Common myeloid progenitor, CD34-positive (primary cell): ENCODE data around the gene RNF34.

Experiments
- CTCF ChIA-PET: fragments of 350-600 bp; sonication (Branson Sonifier 250); formaldehyde crosslinking; loops from one replicate; lab custom pipeline; 2021; ENCODE audit warnings: antibody characterized with exemption; lab: Charles Lee
- POLR2A ChIA-PET: fragments of 350-600 bp; sonication (Branson Sonifier 250); formaldehyde crosslinking; loops from one replicate; lab custom pipeline; 2021; ENCODE audit warnings: antibody characterized with exemption; lab: Charles Lee
- DNase-seq, 3 donors: peaks; one replicate each; pipeline versions ENCODE4 v3.0.0 to v3.0.0-alpha.2; 2013
- H3K27ac ChIP-seq, 2 experiments: 1 replicate in 1 of 2; 2 replicates in 1 of 2; pipeline ENCODE4 v1.7.0; 2013; ENCODE audit warnings: inconsistent platforms in 2 of 2, low read length in 2 of 2, mild to moderate bottlenecking in 2 of 2, low read depth in 1 of 2, moderate library complexity in 1 of 2; ENCODE audit not compliant: severe bottlenecking in 2 of 2, insufficient read depth in 1 of 2, poor library complexity in 1 of 2
- H3K27me3 ChIP-seq, 5 experiments: replicated peaks in 2 of 5; 1 replicate in 3 of 5; 2 replicates in 2 of 5; pipeline versions ENCODE4 v1.6.1 to v1.7.0; 2013; ENCODE audit warnings: low read length in 4 of 5, mild to moderate bottlenecking in 2 of 5, moderate library complexity in 2 of 5, inconsistent platforms in 1 of 5; ENCODE audit not compliant: insufficient read depth in 5 of 5, control insufficient read depth in 4 of 5
- H3K36me3 ChIP-seq, 4 experiments: 1 replicate in 2 of 4; 2 replicates in 2 of 4; pipeline versions ENCODE4 v1.6.1 to v1.7.0; 2013; ENCODE audit warnings: low read length in 3 of 4, control low read depth in 1 of 4, mild to moderate bottlenecking in 1 of 4; ENCODE audit not compliant: control insufficient read depth in 4 of 4, insufficient read depth in 4 of 4
- H3K4me1 ChIP-seq, 4 experiments: 1 replicate in 3 of 4; 2 replicates in 1 of 4; pipeline versions ENCODE4 v1.6.1 to v1.7.1; 2013; ENCODE audit warnings: low read length in 3 of 4, mild to moderate bottlenecking in 3 of 4, control low read depth in 1 of 4, inconsistent platforms in 1 of 4, moderate library complexity in 1 of 4; ENCODE audit not compliant: control insufficient read depth in 4 of 4, insufficient read depth in 4 of 4; ENCODE audit errors: control extremely low read depth in 1 of 4
- H3K4me3 ChIP-seq, 7 experiments: 1 replicate in 4 of 7; 2 replicates in 3 of 7; pipeline versions ENCODE4 v1.5.1 to v1.7.0; 2013; ENCODE audit warnings: mild to moderate bottlenecking in 7 of 7, low read length in 6 of 7, moderate library complexity in 6 of 7, inconsistent platforms in 2 of 7, low read depth in 2 of 7, control low read depth in 1 of 7; ENCODE audit not compliant: insufficient read depth in 4 of 7, control insufficient read depth in 1 of 7; ENCODE audit errors: extremely low read depth in 1 of 7
- H3K9me3 ChIP-seq, 5 experiments: 1 replicate in 4 of 5; 2 replicates in 1 of 5; pipeline versions ENCODE4 v1.6.1 to v1.7.1; 2013; ENCODE audit warnings: low read length in 4 of 5, mild to moderate bottlenecking in 2 of 5, inconsistent platforms in 1 of 5, low read depth in 1 of 5, moderate library complexity in 1 of 5; ENCODE audit not compliant: control insufficient read depth in 4 of 5, insufficient read depth in 2 of 5; ENCODE audit errors: control extremely low read depth in 1 of 5
- WGBS: methylation state at CpG from one replicate; pipeline ENCODE4 v1.1.5; 2013; ENCODE audit not compliant: insufficient coverage; 5-methylcytosine and 5-hydroxymethylcytosine counted together

The RNF34 gene

GRCh38 chr12:121420109-121420508 lies 20.2 kb downstream of the RNF34 start:
- no peak for DNase-seq
- peaks cover 0 to 10% (median 0%) of the 10 kb centered on the region in 4 experiments for H3K4me1 ChIP-seq
- no peak overlapping the region for H3K27ac ChIP-seq
- peaks cover 0 to 4% (median 0%) of the 10 kb centered on the region in 5 experiments for H3K9me3 ChIP-seq
- 100% methylated on average over 6 of the region's 6 CpGs for WGBS
- ChIA-PET CTCF (interaction anchor here (0.9 kb wide), 1 partner anchor 31 kb away, joined by 3 read pairs; no protein-coding TSS in a partner anchor), POLR2A (no interaction called here)
- H3K27me3 ChIP-seq = no peaks in the 10 kb centered on the region
- peaks cover 32 to 87% (median 64%) of the 10 kb centered on the region in 4 experiments for H3K36me3 ChIP-seq
- H3K4me3 ChIP-seq = no peak overlapping the region

GRCh38 chr12:121423253-121423652 lies 23.3 kb downstream of the RNF34 start:
- H3K4me3 ChIP-seq = no peak overlapping the region
- no peak overlapping the region for H3K27ac ChIP-seq
- ChIA-PET POLR2A (interaction anchor here (0.6 kb wide), 1 partner anchor 221 kb away, joined by 5 read pairs; no protein-coding TSS in a partner anchor), CTCF (interaction anchor here (1.3 to 2.5 kb wide), 2 partner anchors 10 to 19 kb away, joined by 8 read pairs; no protein-coding TSS in a partner anchor)
- peaks cover 19 to 86% (median 61%) of the 10 kb centered on the region in 4 experiments for H3K36me3 ChIP-seq
- peaks cover 0 to 26% (median 7%) of the 10 kb centered on the region in 4 experiments for H3K4me1 ChIP-seq
- DNase-seq = no peak
- peaks cover 0 to 4% (median 0%) of the 10 kb centered on the region in 5 experiments for H3K9me3 ChIP-seq
- no peaks in the 10 kb centered on the region for H3K27me3 ChIP-seq
- WGBS = 98% methylated on average over 11 of the region's 14 CpGs

- DNase-seq = no peak
- Histone ChIP-seq H3K36me3 (peaks cover 26 to 88% (median 65%) of the 10 kb centered on the region in 4 experiments), H3K4me3 (no peak overlapping the region), H3K4me1 (peaks cover 0 to 26% (median 7%) of the 10 kb centered on the region in 4 experiments), H3K9me3 (peaks cover 0 to 4% (median 0%) of the 10 kb centered on the region in 5 experiments), H3K27ac (no peak overlapping the region), H3K27me3 (no peaks in the 10 kb centered on the region)
- ChIA-PET CTCF (interaction anchor here (0.9 to 3.1 kb wide), 5 partner anchors 10 to 91 kb away, joined by 3 to 18 read pairs (median 8); no protein-coding TSS in a partner anchor), POLR2A (interaction anchor here (0.6 to 1.0 kb wide), 2 partner anchors 8 to 222 kb away, joined by 4 to 5 read pairs; no protein-coding TSS in a partner anchor)
- 98% methylated on average over 11 of the region's 13 CpGs for WGBS
Measured at GRCh38 chr12:121423682-121424623, 24.0 kb downstream of the RNF34 start.

- WGBS = 100% methylated on average over 1 of the region's 1 CpG
- no peak for DNase-seq
- peaks cover 0 to 4% (median 0%) of the 10 kb centered on the region in 5 experiments for H3K9me3 ChIP-seq
- no peaks in the 10 kb centered on the region for H3K27me3 ChIP-seq
- no peak overlapping the region for H3K27ac ChIP-seq
- CTCF ChIA-PET = interaction anchor here (0.9 to 3.1 kb wide), 6 partner anchors 9 to 92 kb away, joined by 3 to 18 read pairs (median 6); no protein-coding TSS in a partner anchor
- H3K4me1 ChIP-seq = peaks cover 0 to 26% (median 7%) of the 10 kb centered on the region in 4 experiments
- POLR2A ChIA-PET = interaction anchor here (1.0 kb wide), 1 partner anchor 9 kb away, joined by 4 read pairs; no protein-coding TSS in a partner anchor
- no peak overlapping the region for H3K4me3 ChIP-seq
- peaks cover 22 to 88% (median 67%) of the 10 kb centered on the region in 4 experiments for H3K36me3 ChIP-seq
Measured at GRCh38 chr12:121424624-121424975, 24.7 kb downstream of the RNF34 start.

- CTCF ChIA-PET = interaction anchor here (3.1 kb wide), 1 partner anchor 15 kb away, joined by 18 read pairs; no protein-coding TSS in a partner anchor
Measured at GRCh38 chr12:121427556-121428050, 27.7 kb downstream of the RNF34 start.

GRCh38 chr12:121428883-121429282 lies 29.0 kb downstream of the RNF34 start:
- no peak for DNase-seq
- Histone ChIP-seq H3K27me3 (no peaks in the 10 kb centered on the region), H3K4me1 (peaks cover 0 to 37% (median 19%) of the 10 kb centered on the region in 4 experiments), H3K4me3 (no peak overlapping the region), H3K9me3 (peaks cover 0 to 4% (median 0%) of the 10 kb centered on the region in 5 experiments), H3K36me3 (peaks cover 16 to 82% (median 61%) of the 10 kb centered on the region in 4 experiments), H3K27ac (peak overlapping the region in 1 of 2 experiments; percentile 9)
- 98% methylated on average over 4 of the region's 6 CpGs for WGBS
- CTCF ChIA-PET = interaction anchor here (1.0 to 1.8 kb wide), 2 partner anchors 13 to 14 kb away, joined by 4 to 6 read pairs; no protein-coding TSS in a partner anchor
- POLR2A ChIA-PET = no interaction called here

More at GRCh38 chr12:121427556-121428050, 27.7 kb downstream of the RNF34 start:
- peaks cover 0 to 4% (median 0%) of the 10 kb centered on the region in 5 experiments for H3K9me3 ChIP-seq
- no CpG with 5 or more reads among the region's 2 CpGs for WGBS
- no peaks in the 10 kb centered on the region for H3K27me3 ChIP-seq
- no peak overlapping the region for H3K4me3 ChIP-seq
- no peak overlapping the region for H3K27ac ChIP-seq
- DNase-seq = no peak
- H3K36me3 ChIP-seq = peaks cover 13 to 86% (median 71%) of the 10 kb centered on the region in 4 experiments
- POLR2A ChIA-PET = no interaction called here
- H3K4me1 ChIP-seq = peaks cover 0 to 28% (median 9%) of the 10 kb centered on the region in 4 experiments
